Loucy (cell line): ENCODE measurements around the gene PRR23E.

Experiments used
- H2AFZ ChIP-seq: fragments of 200-600 bp; sonication (generic); 2 replicates; pipeline ENCODE4 v1.6.0; 2016; ENCODE audit warnings: antibody characterized with exemption, mild to moderate bottlenecking, low read length, moderate library complexity
- H3F3A ChIP-seq: fragments of 200-600 bp; 2 replicates; pipeline ENCODE4 v1.6.0; 2016; ENCODE audit warnings: antibody characterized with exemption, low read depth, mild to moderate bottlenecking
- H3K27me3 ChIP-seq: fragments of 200-600 bp; sonication (generic); 2 replicates; pipeline ENCODE4 v1.6.1; 2014; ENCODE audit warnings: low read length, mild to moderate bottlenecking; ENCODE audit not compliant: insufficient read depth, poor library complexity, severe bottlenecking
- H3K36me3 ChIP-seq: fragments of 200-600 bp; sonication (generic); 2 replicates; pipeline ENCODE4 v1.6.1; 2016; ENCODE audit warnings: low read length; ENCODE audit not compliant: insufficient read depth
- H3K4me1 ChIP-seq: fragments of 200-600 bp; sonication (generic); 2 replicates; pipeline ENCODE4 v1.5.1; 2014; ENCODE audit warnings: low read length, mild to moderate bottlenecking; ENCODE audit not compliant: insufficient read depth, poor library complexity, severe bottlenecking
- H3K4me2 ChIP-seq: fragments of 200-600 bp; sonication (generic); 2 replicates; pipeline ENCODE4 v1.6.0; 2014; ENCODE audit warnings: antibody characterized with exemption, low read length, low read depth, mild to moderate bottlenecking; ENCODE audit not compliant: poor library complexity, severe bottlenecking
- H3K4me3 ChIP-seq: fragments of 200-600 bp; sonication (generic); 2 replicates; pipeline ENCODE4 v1.5.1; 2014; ENCODE audit warnings: low read length, mild to moderate bottlenecking, mixed read lengths; ENCODE audit not compliant: poor library complexity, severe bottlenecking
- H3K79me2 ChIP-seq: fragments of 200-600 bp; sonication (generic); 2 replicates; pipeline ENCODE4 v1.6.1; 2014; ENCODE audit warnings: low read length; ENCODE audit not compliant: insufficient read depth
- H3K9ac ChIP-seq: fragments of 200-600 bp; sonication (generic); 2 replicates; pipeline ENCODE4 v1.6.0; 2014; ENCODE audit warnings: mild to moderate bottlenecking, low read depth, low read length, moderate library complexity; ENCODE audit not compliant: poor library complexity, severe bottlenecking
- H3K9me2 ChIP-seq: fragments of 200-600 bp; sonication (generic); replicated peaks from 2 replicates; pipeline ENCODE4 v1.6.1; 2016; ENCODE audit warnings: low read depth, low read length, mixed read lengths
- H3K9me3 ChIP-seq: fragments of 200-600 bp; sonication (generic); 2 replicates; pipeline ENCODE4 v1.6.1; 2014; ENCODE audit warnings: mild to moderate bottlenecking, antibody characterized with exemption, low read length, low read depth; ENCODE audit not compliant: insufficient read depth
- H4K20me1 ChIP-seq: fragments of 200-600 bp; sonication (generic); 2 replicates; pipeline ENCODE4 v1.6.0; 2014; ENCODE audit warnings: antibody characterized with exemption, low read length, mild to moderate bottlenecking; ENCODE audit not compliant: insufficient read depth, poor library complexity, severe bottlenecking
- CTCF ChIP-seq: fragments of 200-600 bp; sonication (generic); conservative IDR thresholded peaks from 2 replicates; pipeline ENCODE4 v1.5.1; 2014; ENCODE audit warnings: mild to moderate bottlenecking, antibody characterized with exemption, low read length
- EZH2phosphoT487 ChIP-seq: fragments of 200-600 bp; IDR thresholded peaks from 2 replicates; pipeline ENCODE4 v1.6.1; 2018; ENCODE audit warnings: antibody characterized with exemption, mild to moderate bottlenecking, moderate library complexity, borderline replicate concordance

PRR23E gene

DNA sequence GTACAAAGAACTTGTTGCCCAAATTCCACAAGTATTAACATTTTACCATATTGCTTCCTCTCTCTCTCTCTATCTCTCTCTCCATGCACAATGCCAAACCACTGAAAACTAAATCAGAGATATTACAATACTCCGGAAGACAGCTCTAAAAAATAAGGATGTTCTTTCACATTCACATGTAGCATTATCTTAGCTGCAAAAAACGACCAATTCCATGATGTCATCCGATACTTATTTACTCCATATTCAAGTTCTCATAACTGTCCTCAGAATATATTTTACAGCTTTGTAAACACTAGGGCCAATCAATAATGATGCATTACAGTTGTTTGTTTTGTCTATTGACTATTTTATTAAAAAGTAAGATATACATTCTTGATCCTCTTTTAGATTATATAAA is 7.7 kb upstream of the PRR23E start:
- no peaks in the 10 kb centered on the region for H3K9me2 ChIP-seq
- no peaks in the 10 kb centered on the region for H3K4me1 ChIP-seq
- H3K27me3 ChIP-seq: no peaks in the 10 kb centered on the region
- H4K20me1 ChIP-seq: no peaks in the 10 kb centered on the region
- H3K4me2 ChIP-seq: no peak overlapping the region
- no peak overlapping the region for H3K4me3 ChIP-seq
- no peaks in the 10 kb centered on the region for H3K9me3 ChIP-seq
- no peaks in the 10 kb centered on the region for H3F3A ChIP-seq
- no peaks in the 10 kb centered on the region for H3K36me3 ChIP-seq
- H2AFZ ChIP-seq: no peak overlapping the region
- no peaks in the 10 kb centered on the region for H3K79me2 ChIP-seq
- H3K9ac ChIP-seq: no peak overlapping the region
- TF ChIP-seq CTCF (no peak), EZH2phosphoT487 (no peak)

GRCh38 chr3:127185962-127186674 is 6.8 kb upstream of the PRR23E start:
- H3F3A ChIP-seq: no peaks in the 10 kb centered on the region
- H3K9me3 ChIP-seq: peaks cover 6% of the 10 kb centered on the region; the same call in 1 of the 2 replicates
- no peaks in the 10 kb centered on the region for H3K27me3 ChIP-seq
- no peak overlapping the region for H3K9ac ChIP-seq
- H3K79me2 ChIP-seq: no peaks in the 10 kb centered on the region
- H3K9me2 ChIP-seq: no peaks in the 10 kb centered on the region
- no peaks in the 10 kb centered on the region for H4K20me1 ChIP-seq
- H3K4me2 ChIP-seq: no peak overlapping the region
- H3K4me1 ChIP-seq: no peaks in the 10 kb centered on the region
- H2AFZ ChIP-seq: no peak overlapping the region
- no peaks in the 10 kb centered on the region for H3K36me3 ChIP-seq
- TF ChIP-seq EZH2phosphoT487 (no peak), CTCF (no peak)
- no peak overlapping the region for H3K4me3 ChIP-seq

DNA sequence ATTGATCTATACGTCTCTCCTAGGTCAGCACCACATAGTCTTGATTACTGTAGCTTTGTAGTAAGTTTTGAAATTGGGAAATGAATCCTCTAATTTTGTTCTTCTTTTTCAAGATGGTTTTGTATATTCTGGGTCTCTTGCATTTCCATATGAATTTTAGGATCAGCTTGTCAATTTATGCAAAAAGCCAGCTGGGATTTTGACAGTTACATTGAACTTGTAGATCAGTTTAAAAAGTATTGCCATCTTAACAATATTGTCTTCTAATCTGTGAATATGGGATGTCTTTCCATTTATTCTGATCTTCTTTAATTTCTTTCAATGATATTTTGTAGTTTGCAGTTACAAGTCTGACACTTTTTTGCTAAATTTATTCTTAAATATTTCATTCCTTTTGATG is 5.6 kb upstream of the PRR23E start:
- H3K4me2 ChIP-seq: no peak overlapping the region
- no peak for TF ChIP-seq CTCF
- TF ChIP-seq EZH2phosphoT487: no peak
- H2AFZ ChIP-seq: no peak overlapping the region
- H3K79me2 ChIP-seq: no peaks in the 10 kb centered on the region
- H3K36me3 ChIP-seq: no peaks in the 10 kb centered on the region
- no peak overlapping the region for H3K4me3 ChIP-seq
- H4K20me1 ChIP-seq: no peaks in the 10 kb centered on the region
- peaks cover 7% of the 10 kb centered on the region; the same call in 1 of the 2 replicates for H3K9me3 ChIP-seq
- H3K4me1 ChIP-seq: no peaks in the 10 kb centered on the region
- H3F3A ChIP-seq: no peaks in the 10 kb centered on the region
- H3K27me3 ChIP-seq: no peaks in the 10 kb centered on the region
- H3K9ac ChIP-seq: no peak overlapping the region
- H3K9me2 ChIP-seq: no peaks in the 10 kb centered on the region
